Osteoblast (primary cell): ENCODE data around the gene AP1S3. TPM values are rescaled to one million over a fixed set of nuclear protein-coding genes. Genes with fewer than 3 reads are reported as not detected.

Experiments
- DNase-seq: peaks from one replicate; pipeline ENCODE4 v3.0.0; 2011; ENCODE audit warnings: low spot score, mixed read lengths; ENCODE audit not compliant: insufficient read length; ENCODE audit errors: missing footprints
- H2AFZ ChIP-seq: 2 replicates; pipeline ENCODE4 v1.6.0; 2011; ENCODE audit warnings: mild to moderate bottlenecking, low read length
- H3K27ac ChIP-seq: 2 replicates; pipeline ENCODE4 v1.5.1; 2011; ENCODE audit warnings: mild to moderate bottlenecking, low read depth, low read length, moderate library complexity
- H3K27me3 ChIP-seq: 2 replicates; pipeline ENCODE4 v1.6.0; 2012; ENCODE audit warnings: mild to moderate bottlenecking, control low read depth, inconsistent platforms, low read length, moderate library complexity; ENCODE audit not compliant: insufficient read depth
- H3K36me3 ChIP-seq: 2 replicates; pipeline ENCODE4 v1.5.1; 2011; ENCODE audit warnings: mild to moderate bottlenecking, low read length, control low read depth, moderate library complexity; ENCODE audit not compliant: insufficient read depth
- H3K4me1 ChIP-seq: 2 replicates; pipeline ENCODE4 v1.5.1; 2011; ENCODE audit warnings: mild to moderate bottlenecking, low read length, control low read depth, moderate library complexity; ENCODE audit not compliant: insufficient read depth
- H3K4me2 ChIP-seq: 2 replicates; pipeline ENCODE4 v1.6.0; 2011; ENCODE audit warnings: mild to moderate bottlenecking, low read length; ENCODE audit not compliant: insufficient read depth
- H3K4me3 ChIP-seq: fragments of 200-600 bp; sonication (generic); 3 replicates; pipeline ENCODE4 v1.5.1; 2012; ENCODE audit warnings: mild to moderate bottlenecking, low read length, inconsistent platforms; ENCODE audit not compliant: insufficient read depth
- H3K79me2 ChIP-seq: 2 replicates; pipeline ENCODE4 v1.6.0; 2012; ENCODE audit warnings: mild to moderate bottlenecking, low read length, control low read depth, inconsistent platforms; ENCODE audit not compliant: insufficient read depth
- H3K9me3 ChIP-seq: 2 replicates; pipeline ENCODE4 v1.5.1; 2011; ENCODE audit warnings: low read depth, low read length, control low read depth
- H4K20me1 ChIP-seq: 2 replicates; pipeline ENCODE4 v1.6.0; 2012; ENCODE audit warnings: mild to moderate bottlenecking, low read length, control low read depth; ENCODE audit not compliant: insufficient read depth
- total RNA-seq: library from RNA; depleted of rRNA; stranded (reverse); fragments of >200 nt; gene quantifications from 2 replicates; pipeline ENCODE4 v1.2.3, GENCODE V29; 2012
- TF ChIP-seq, protein P1 (sequence below): IDR thresholded peaks from 2 replicates; pipeline ENCODE4 v1.5.1; 2011; ENCODE audit warnings: mild to moderate bottlenecking, low read depth, low read length, moderate library complexity; ENCODE audit errors: extremely low read depth

Gene AP1S3
- 2.2 and 2.7 TPM in 2 replicates for total RNA-seq

GRCh38 chr2:223837287-223838061 lies at the start of gene AP1S3:
TSS of gene AP1S3 (minus strand) at chr2:223837582. CDS start at chr2:223837450, 132 bp downstream.
- TF ChIP-seq, protein P1, sequence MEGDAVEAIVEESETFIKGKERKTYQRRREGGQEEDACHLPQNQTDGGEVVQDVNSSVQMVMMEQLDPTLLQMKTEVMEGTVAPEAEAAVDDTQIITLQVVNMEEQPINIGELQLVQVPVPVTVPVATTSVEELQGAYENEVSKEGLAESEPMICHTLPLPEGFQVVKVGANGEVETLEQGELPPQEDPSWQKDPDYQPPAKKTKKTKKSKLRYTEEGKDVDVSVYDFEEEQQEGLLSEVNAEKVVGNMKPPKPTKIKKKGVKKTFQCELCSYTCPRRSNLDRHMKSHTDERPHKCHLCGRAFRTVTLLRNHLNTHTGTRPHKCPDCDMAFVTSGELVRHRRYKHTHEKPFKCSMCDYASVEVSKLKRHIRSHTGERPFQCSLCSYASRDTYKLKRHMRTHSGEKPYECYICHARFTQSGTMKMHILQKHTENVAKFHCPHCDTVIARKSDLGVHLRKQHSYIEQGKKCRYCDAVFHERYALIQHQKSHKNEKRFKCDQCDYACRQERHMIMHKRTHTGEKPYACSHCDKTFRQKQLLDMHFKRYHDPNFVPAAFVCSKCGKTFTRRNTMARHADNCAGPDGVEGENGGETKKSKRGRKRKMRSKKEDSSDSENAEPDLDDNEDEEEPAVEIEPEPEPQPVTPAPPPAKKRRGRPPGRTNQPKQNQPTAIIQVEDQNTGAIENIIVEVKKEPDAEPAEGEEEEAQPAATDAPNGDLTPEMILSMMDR = no peak
- Histone ChIP-seq H3K36me3 (peaks cover 5% of the 10 kb centered on the region), H3K4me2 (peak within 1 kb of the TSS; percentile 95), H4K20me1 (no peaks in the 10 kb centered on the region), H2AFZ (peak within 1 kb of the TSS; percentile 81), H3K9me3 (no peaks in the 10 kb centered on the region), H3K4me1 (peaks cover 9% of the 10 kb centered on the region), H3K79me2 (peaks cover 16% of the 10 kb centered on the region), H3K27ac (peak within 1 kb of the TSS; percentile 23), H3K4me3 (peak within 1 kb of the TSS; percentile 83), H3K27me3 (no peaks in the 10 kb centered on the region)
- peak; percentile 97 for DNase-seq

GRCh38 chr2:223887127-223887526 lies 49.7 kb upstream of the AP1S3 start:
- H4K20me1 ChIP-seq = no peaks in the 10 kb centered on the region
- DNase-seq = no peak
- no peaks in the 10 kb centered on the region for H3K27me3 ChIP-seq
- peaks cover 49% of the 10 kb centered on the region for H3K36me3 ChIP-seq
- H3K79me2 ChIP-seq = peaks cover 18% of the 10 kb centered on the region
- H3K4me1 ChIP-seq = peaks cover 23% of the 10 kb centered on the region
- H3K9me3 ChIP-seq = no peaks in the 10 kb centered on the region
- H3K4me2 ChIP-seq = no peak overlapping the region
- H3K27ac ChIP-seq = peak overlapping the region; percentile 20
- no peak overlapping the region for H3K4me3 ChIP-seq
- peak overlapping the region; percentile 25 for H2AFZ ChIP-seq
- TF ChIP-seq, protein P1 = no peak

GRCh38 chr2:223886726-223887125 lies 49.3 kb upstream of the AP1S3 start:
- peaks cover 52% of the 10 kb centered on the region for H3K36me3 ChIP-seq
- peaks cover 23% of the 10 kb centered on the region for H3K4me1 ChIP-seq
- TF ChIP-seq, protein P1 = no peak
- H3K79me2 ChIP-seq = peaks cover 18% of the 10 kb centered on the region
- H4K20me1 ChIP-seq = no peaks in the 10 kb centered on the region
- no peaks in the 10 kb centered on the region for H3K27me3 ChIP-seq
- no peak for DNase-seq
- H3K4me3 ChIP-seq = no peak overlapping the region
- H3K9me3 ChIP-seq = no peaks in the 10 kb centered on the region
- no peak overlapping the region for H3K4me2 ChIP-seq
- peak overlapping the region; percentile 20 for H3K27ac ChIP-seq
- H2AFZ ChIP-seq = no peak overlapping the region

DNA sequence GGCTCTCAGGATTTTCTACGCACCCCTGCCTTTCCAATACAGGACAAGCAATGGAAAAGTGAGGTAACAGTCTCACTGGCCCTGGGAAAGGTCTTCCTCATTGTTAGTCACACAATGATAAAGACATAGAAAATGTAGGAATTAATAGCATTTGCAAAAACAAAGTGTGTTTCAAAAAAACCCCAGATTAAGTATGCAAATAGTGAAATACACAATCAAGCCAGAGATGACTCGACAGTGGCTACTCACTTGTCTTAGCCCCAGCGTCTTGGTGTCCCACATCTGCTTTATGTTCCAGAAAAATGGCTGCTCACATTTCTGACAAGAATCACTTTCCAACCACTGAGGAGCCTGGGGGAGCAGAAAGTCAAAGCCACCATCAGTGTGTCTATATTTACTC lies 47.0 kb upstream of the AP1S3 start:
- peaks cover 23% of the 10 kb centered on the region for H3K4me1 ChIP-seq
- H2AFZ ChIP-seq = no peak overlapping the region
- no peaks in the 10 kb centered on the region for H3K27me3 ChIP-seq
- H3K9me3 ChIP-seq = no peaks in the 10 kb centered on the region
- no peaks in the 10 kb centered on the region for H4K20me1 ChIP-seq
- H3K79me2 ChIP-seq = peaks cover 13% of the 10 kb centered on the region
- no peak overlapping the region for H3K4me2 ChIP-seq
- TF ChIP-seq, protein P1 = no peak
- no peak for DNase-seq
- peak overlapping the region; percentile 52 for H3K27ac ChIP-seq
- H3K4me3 ChIP-seq = no peak overlapping the region
- peaks cover 65% of the 10 kb centered on the region for H3K36me3 ChIP-seq
